Measurements from ENCODE around the gene CEP57L1. TPM values are rescaled to one million over a fixed set of nuclear protein-coding genes. Genes with fewer than 3 reads are reported as not detected.

CEP57L1 gene
- total and polyA plus RNA-seq, 2 experiments from 2014 or later = 14.5 to 15.8 TPM

DNA sequence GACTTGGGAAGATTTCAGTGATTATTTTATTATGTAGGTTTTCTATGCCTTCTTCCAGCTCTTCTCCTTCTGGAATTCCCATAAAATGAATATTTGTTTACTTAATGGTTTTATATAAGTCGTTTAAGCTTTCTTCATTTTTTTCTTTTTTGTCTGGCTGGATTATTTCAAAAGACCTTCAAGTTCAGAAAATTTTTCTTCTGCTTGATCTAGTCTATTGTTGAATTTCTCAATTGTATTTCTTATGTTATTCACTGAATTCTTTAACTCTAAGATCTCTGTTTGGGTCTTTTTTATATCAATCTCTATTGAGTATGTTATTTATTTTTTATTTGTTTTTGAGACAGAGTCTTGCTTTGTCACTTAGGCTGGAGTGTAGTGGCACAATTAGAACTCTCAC, 117.4 kb downstream of the CEP57L1 start:
- H3K9me3 ChIP-seq (ENCODE audit: low read depth) = no peaks in the 10 kb centered on the region
- no peaks in the 10 kb centered on the region for H3K36me3 ChIP-seq
- H3K27me3 ChIP-seq = no peaks in the 10 kb centered on the region
- no peak for DNase-seq (ENCODE audit: low read depth in 1 of 2, low spot score in 1 of 2)
- no peak overlapping the region for H3K4me3 ChIP-seq
- no peak overlapping the region for H3K27ac ChIP-seq
- TF ChIP-seq, protein P1, sequence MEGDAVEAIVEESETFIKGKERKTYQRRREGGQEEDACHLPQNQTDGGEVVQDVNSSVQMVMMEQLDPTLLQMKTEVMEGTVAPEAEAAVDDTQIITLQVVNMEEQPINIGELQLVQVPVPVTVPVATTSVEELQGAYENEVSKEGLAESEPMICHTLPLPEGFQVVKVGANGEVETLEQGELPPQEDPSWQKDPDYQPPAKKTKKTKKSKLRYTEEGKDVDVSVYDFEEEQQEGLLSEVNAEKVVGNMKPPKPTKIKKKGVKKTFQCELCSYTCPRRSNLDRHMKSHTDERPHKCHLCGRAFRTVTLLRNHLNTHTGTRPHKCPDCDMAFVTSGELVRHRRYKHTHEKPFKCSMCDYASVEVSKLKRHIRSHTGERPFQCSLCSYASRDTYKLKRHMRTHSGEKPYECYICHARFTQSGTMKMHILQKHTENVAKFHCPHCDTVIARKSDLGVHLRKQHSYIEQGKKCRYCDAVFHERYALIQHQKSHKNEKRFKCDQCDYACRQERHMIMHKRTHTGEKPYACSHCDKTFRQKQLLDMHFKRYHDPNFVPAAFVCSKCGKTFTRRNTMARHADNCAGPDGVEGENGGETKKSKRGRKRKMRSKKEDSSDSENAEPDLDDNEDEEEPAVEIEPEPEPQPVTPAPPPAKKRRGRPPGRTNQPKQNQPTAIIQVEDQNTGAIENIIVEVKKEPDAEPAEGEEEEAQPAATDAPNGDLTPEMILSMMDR (IDR thresholded peaks at IDR 0.05; ENCODE audit: low read depth, low read length) = no peak
- H3K4me1 ChIP-seq (ENCODE audit: low read depth) = no peaks in the 10 kb centered on the region

Other genes starting within 250 kb of the CEP57L1 start
- gene ARMC2, start 247.1 kb upstream of the CEP57L1 start, total RNA-seq = 1.2 and 2.6 TPM in 2 replicates
- gene ARMC2, start 247.1 kb upstream of the CEP57L1 start, polyA plus RNA-seq = 3.3 and 4.0 TPM in 2 replicates
- 16.4 and 22.0 TPM in 2 replicates for gene SESN1, start 661 bp upstream of the CEP57L1 start, total RNA-seq
- 17.9 and 21.5 TPM in 2 replicates for gene SESN1, start 661 bp upstream of the CEP57L1 start, polyA plus RNA-seq